K562 treated with DMSO at 1 percent for 12 hours (cell line): ENCODE data around the gene CYB561A3. TPM values are rescaled to one million over a fixed set of nuclear protein-coding genes. Genes with fewer than 3 reads are reported as not detected.

Experiments used
- total RNA-seq: library from RNA; unstranded; fragments of 300-600 nt; gene quantifications from 2 replicates; pipeline ENCODE4 v1.2.3, GENCODE V29; 2022; ENCODE audit not compliant: insufficient read depth

Gene CYB561A3, protein sequence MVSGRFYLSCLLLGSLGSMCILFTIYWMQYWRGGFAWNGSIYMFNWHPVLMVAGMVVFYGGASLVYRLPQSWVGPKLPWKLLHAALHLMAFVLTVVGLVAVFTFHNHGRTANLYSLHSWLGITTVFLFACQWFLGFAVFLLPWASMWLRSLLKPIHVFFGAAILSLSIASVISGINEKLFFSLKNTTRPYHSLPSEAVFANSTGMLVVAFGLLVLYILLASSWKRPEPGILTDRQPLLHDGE
- total RNA-seq, result 69.1 and 92.4 TPM in 2 replicates

GRCh38 chr11:61361741-61362541 lies at the start of gene CYB561A3, which contains the start of gene TMEM138:
Gene CYB561A3 (minus strand): TSS chr11:61361882. CDS start chr11:61356713, 5,169 bp downstream.
Gene TMEM138 (plus strand): TSS chr11:61362374. CDS start chr11:61364391, 2,017 bp downstream.

GRCh38 chr11:61332797-61333549 lies 28.7 kb downstream of the CYB561A3 start, which contains the start of the genes DDB1 and TKFC:
Gene DDB1 (minus strand): TSS chr11:61333105. CDS start chr11:61332968, 137 bp downstream.
Gene TKFC (plus strand): TSS chr11:61333228. CDS start chr11:61334729, 1,501 bp downstream.

Other genes starting within 250 kb of the CYB561A3 start
- gene VPS37C, start 200.5 kb downstream of the CYB561A3 start, total RNA-seq, result 16.5 and 22.7 TPM in 2 replicates
- not detected in 2 replicates for gene PGA3, start 158.4 kb downstream of the CYB561A3 start, total RNA-seq
- gene PGA4, start 139.5 kb downstream of the CYB561A3 start, total RNA-seq, result not detected in 2 replicates
- gene PGA5, start 120.7 kb downstream of the CYB561A3 start, total RNA-seq, result not detected in 2 replicates
- 1.9 and 2.8 TPM in 2 replicates for gene VWCE, start 66.6 kb downstream of the CYB561A3 start, total RNA-seq
- gene DDB1, start 28.8 kb downstream of the CYB561A3 start, total RNA-seq, result 116 and 164 TPM in 2 replicates
- gene TKFC, start 28.7 kb downstream of the CYB561A3 start, total RNA-seq, result 18.6 and 23.8 TPM in 2 replicates
- gene TMEM138, start 492 bp upstream of the CYB561A3 start, total RNA-seq, result 25.5 and 31.9 TPM in 2 replicates
- gene TMEM216, start 30.7 kb upstream of the CYB561A3 start, total RNA-seq, result 6.9 and 8.2 TPM in 2 replicates
- 26.9 and 72.1 TPM in 2 replicates for gene CPSF7, start 68.1 kb upstream of the CYB561A3 start, total RNA-seq
- gene SDHAF2, start 68.2 kb upstream of the CYB561A3 start, total RNA-seq, result 48.0 and 53.6 TPM in 2 replicates
- not detected in 2 replicates for gene LRRC10B, start 146.9 kb upstream of the CYB561A3 start, total RNA-seq
- gene SYT7, start 219.2 kb upstream of the CYB561A3 start, total RNA-seq, result 0.16 TPM in 1 of 2 replicates, not detected in the other